Esophagus (tissue), 2 donors: ENCODE data around the gene SLX1B. TPM values are rescaled to one million over a fixed set of nuclear protein-coding genes. Genes with fewer than 3 reads are reported as not detected.
"Not testable (repeated sequence)": the region's sequence is repeated elsewhere in the genome, so short reads cannot be mapped to it uniquely, and the experiment has no call there.

Experiments
- H3K27ac ChIP-seq, 2 donors: one replicate each; pipeline ENCODE4 v1.5.1; 2013; ENCODE audit warnings: low read depth in 2 of 2, mild to moderate bottlenecking in 2 of 2, inconsistent platforms in 1 of 2, low read length in 1 of 2, moderate library complexity in 1 of 2
- H3K27me3 ChIP-seq, 2 donors: one replicate each; pipeline ENCODE4 v1.6.1; 2013; ENCODE audit warnings: low read length in 2 of 2, control low read depth in 1 of 2, mild to moderate bottlenecking in 1 of 2; ENCODE audit not compliant: insufficient read depth in 2 of 2, control insufficient read depth in 1 of 2
- H3K36me3 ChIP-seq, 2 donors: one replicate each; pipeline ENCODE4 v1.6.1; 2013; ENCODE audit warnings: low read length in 1 of 2; ENCODE audit not compliant: control insufficient read depth in 2 of 2, insufficient read depth in 2 of 2
- H3K4me1 ChIP-seq, 2 donors: one replicate each; pipeline ENCODE4 v1.6.1; 2013; ENCODE audit warnings: low read length in 1 of 2; ENCODE audit not compliant: control insufficient read depth in 2 of 2, insufficient read depth in 2 of 2
- H3K4me3 ChIP-seq, 2 donors: one replicate each; pipeline ENCODE4 v1.5.1; 2013; ENCODE audit warnings: low read length in 2 of 2, mild to moderate bottlenecking in 2 of 2, low read depth in 1 of 2, moderate library complexity in 1 of 2
- H3K9me3 ChIP-seq, 2 donors: one replicate each; pipeline ENCODE4 v1.6.1; 2013; ENCODE audit warnings: mild to moderate bottlenecking in 2 of 2, low read depth in 1 of 2, low read length in 1 of 2, moderate library complexity in 1 of 2; ENCODE audit not compliant: control insufficient read depth in 2 of 2, insufficient read depth in 1 of 2
- WGBS, 2 donors: extraction: QIAGEN DNeasy Blood & Tissue Kit; methylation state at CpG; one replicate each; pipeline ENCODE4 v1.1.7; 2013; 5-methylcytosine and 5-hydroxymethylcytosine counted together
- polyA plus RNA-seq, 2 donors: library from polyadenylated mRNA; stranded (reverse); fragments of 200-250 nt; gene quantifications; one replicate each; pipeline ENCODE4 v1.2.3, GENCODE V29; 2013
- donor health status: healthy with polysubstance abuse.
- donor health status: Bipolar disorder and iron deficiency.

The SLX1B gene
- polyA plus RNA-seq: 10 to 100 TPM; 16.4 to 19.0 TPM

DNA sequence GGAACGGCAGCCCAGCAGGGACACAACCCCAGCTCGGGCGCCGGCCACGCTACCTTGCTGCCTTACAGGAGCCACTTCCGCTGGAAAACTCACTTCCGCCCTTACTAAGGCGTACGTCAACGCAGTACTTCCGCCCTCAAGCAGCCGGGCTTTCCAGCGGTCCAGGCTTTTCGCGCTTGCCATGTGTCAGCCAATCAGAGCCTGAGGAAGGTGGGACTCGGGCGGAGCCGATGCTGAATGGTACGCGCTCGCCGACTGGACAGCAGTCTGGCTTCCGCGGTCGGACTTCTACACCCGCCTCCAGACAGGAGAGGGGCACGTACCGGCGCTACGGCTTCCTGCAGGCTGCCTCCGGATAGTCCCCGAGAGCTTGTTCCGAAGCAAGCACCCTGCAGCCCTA, at the start of gene SLX1B, which contains the start of gene BOLA2:
SLX1B (plus strand) TSS at position 265 of the 400 bp plus-strand sequence.
BOLA2 (minus strand) TSS at position 83 of the 400 bp plus-strand sequence. CDS start 98 bp downstream, outside the sequence.
- H3K9me3 ChIP-seq, H3K27ac ChIP-seq, H3K4me1 ChIP-seq, H3K36me3 ChIP-seq, H3K27me3 ChIP-seq, H3K4me3 ChIP-seq: not testable (repeated sequence)
- WGBS, 2 donors: no CpG with 5 or more reads among the region's 33 CpGs

DNA sequence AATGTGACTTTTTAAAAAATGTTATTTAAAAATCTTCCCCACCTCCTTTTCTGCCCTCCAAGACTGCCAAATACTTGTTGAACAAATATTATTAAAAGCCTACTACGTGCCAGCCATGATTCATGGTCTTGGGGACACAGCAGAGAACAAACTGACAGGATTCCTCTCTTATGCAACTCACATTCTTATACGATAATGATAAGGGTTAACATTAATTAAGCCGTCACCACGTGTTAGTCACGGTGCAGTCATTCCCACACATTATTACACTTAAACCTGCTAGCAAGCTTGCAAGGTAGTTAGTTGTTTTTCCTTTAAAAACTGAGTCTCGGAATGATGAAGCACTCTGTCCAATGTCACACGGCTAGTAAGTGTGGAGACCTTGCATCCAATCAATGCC, 49.1 kb upstream of the SLX1B start:
- WGBS, 2 donors: 48 to 65% methylated on average over 7 of the region's 7 CpGs
- not testable (repeated sequence) for H3K4me1 ChIP-seq

DNA sequence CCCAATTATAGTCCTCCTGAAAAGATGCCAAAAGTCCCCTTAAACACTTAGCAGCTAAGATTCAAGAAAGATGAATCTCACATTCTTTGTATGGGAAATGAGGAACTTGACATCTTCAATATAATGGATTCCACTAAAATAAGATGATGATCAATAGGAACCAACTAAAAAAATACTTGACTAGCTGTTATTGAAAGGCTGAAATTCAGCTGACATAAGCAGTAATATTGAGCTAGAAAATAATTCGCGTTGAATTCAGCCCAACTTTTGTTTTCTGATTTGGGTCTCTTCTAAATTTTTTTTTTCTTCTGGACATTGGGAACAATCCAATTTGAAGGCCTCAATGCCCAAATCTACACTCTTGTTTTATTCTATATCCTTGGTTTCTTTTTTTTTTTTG, 30.7 kb upstream of the SLX1B start:
- not testable (repeated sequence) for H3K27me3 ChIP-seq, H3K4me3 ChIP-seq, H3K27ac ChIP-seq, H3K9me3 ChIP-seq, H3K4me1 ChIP-seq, H3K36me3 ChIP-seq
- WGBS, 2 donors: 92 to 98% methylated on average over 2 of the region's 2 CpGs

More for the DNA sequence above, 49.1 kb upstream of the SLX1B start:
- not testable (repeated sequence) for H3K36me3 ChIP-seq, H3K9me3 ChIP-seq, H3K27me3 ChIP-seq, H3K4me3 ChIP-seq, H3K27ac ChIP-seq

DNA sequence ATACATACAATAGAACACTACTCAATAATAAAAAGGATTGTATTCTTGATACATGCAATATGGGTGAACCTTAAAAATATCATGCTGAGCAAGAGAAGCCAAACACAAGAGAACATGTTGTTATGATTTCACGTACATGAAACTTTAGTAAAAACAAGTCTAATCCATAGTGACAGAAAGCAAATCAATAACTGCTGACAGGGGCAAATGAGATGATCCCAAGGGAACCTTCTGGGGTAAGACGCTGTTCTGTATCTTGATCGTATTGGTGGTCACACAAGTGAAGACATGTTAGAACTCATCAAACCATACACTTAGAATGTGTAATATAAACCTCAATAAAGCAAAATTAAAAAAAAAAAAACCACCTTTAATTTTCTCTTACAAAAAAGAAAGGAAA, 28.9 kb upstream of the SLX1B start:
- H3K4me3 ChIP-seq, H3K27ac ChIP-seq, H3K36me3 ChIP-seq, H3K27me3 ChIP-seq, H3K9me3 ChIP-seq, H3K4me1 ChIP-seq: not testable (repeated sequence)
- 88 to 90% methylated on average over 3 of the region's 3 CpGs for WGBS, 2 donors

DNA sequence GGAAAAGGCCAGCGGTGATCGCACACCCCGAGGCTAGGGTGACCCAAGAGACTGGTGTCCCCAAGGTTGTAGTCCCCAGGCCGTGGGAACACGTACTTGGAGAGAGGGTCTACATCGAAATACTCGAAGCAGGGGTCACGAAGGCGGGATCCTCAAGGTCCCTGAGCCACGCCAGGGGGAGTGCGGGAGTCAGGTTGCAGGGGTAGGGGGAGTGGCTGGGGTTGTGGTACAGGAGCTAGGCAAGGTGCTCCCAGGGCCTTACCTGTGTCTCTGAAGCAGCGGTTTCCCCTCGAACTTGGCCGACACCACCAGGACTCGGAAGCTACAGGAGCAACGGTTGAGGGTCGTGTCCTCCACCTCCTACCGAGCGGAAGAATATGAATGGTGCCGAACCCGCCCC, 579 bp upstream of the SLX1B start:
- H3K4me3 ChIP-seq, H3K4me1 ChIP-seq, H3K9me3 ChIP-seq, H3K36me3 ChIP-seq, H3K27ac ChIP-seq, H3K27me3 ChIP-seq: not testable (repeated sequence)
- WGBS, 2 donors: no CpG with 5 or more reads among the region's 21 CpGs

DNA sequence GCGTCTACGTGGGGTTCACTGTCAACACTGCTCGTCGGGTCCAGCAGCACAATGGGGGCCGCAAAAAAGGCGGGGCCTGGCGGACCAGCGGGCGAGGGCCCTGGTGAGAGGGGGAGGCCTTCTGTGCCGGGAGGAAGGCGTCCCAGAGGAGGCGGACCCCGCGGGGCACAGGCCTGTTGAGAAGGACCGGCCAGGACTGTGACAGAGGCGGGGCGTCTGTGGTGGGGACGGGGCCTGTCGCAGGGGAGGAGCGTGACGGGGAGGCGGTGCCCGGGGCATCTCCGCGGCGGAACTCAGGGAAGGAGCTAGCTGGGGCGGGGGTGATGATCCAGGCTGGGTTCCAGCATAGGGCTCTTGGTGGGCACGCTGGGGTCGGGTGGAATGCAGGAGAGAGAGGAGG, 495 bp downstream of the SLX1B start:
- not testable (repeated sequence) for H3K36me3 ChIP-seq, H3K27me3 ChIP-seq, H3K9me3 ChIP-seq, H3K27ac ChIP-seq, H3K4me3 ChIP-seq, H3K4me1 ChIP-seq
- no CpG with 5 or more reads among the region's 29 CpGs for WGBS, 2 donors

DNA sequence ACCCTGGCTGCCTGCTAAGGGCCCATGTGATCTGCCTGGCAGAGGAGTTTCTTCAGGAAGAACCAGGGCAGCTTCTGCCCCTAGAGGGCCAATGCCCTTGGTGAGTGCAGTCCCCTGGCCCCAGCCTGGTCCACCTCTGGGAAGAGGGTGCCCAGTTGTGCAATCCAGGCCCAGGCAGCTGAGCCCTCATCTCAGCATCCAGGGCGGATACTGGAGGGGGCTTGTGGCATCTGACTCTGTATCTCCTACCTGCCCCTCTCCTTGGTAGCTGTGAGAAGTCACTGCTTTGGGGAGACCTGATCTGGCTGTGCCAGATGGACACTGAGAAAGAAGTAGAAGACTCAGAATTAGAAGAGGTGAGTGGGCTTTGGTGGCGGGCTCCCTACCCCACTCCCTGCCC, 3.3 kb downstream of the SLX1B start:
- H3K27me3 ChIP-seq, H3K4me3 ChIP-seq, H3K36me3 ChIP-seq, H3K4me1 ChIP-seq, H3K27ac ChIP-seq, H3K9me3 ChIP-seq: not testable (repeated sequence)
- 78 to 96% methylated on average over 1 of the region's 2 CpGs for WGBS, 2 donors

DNA sequence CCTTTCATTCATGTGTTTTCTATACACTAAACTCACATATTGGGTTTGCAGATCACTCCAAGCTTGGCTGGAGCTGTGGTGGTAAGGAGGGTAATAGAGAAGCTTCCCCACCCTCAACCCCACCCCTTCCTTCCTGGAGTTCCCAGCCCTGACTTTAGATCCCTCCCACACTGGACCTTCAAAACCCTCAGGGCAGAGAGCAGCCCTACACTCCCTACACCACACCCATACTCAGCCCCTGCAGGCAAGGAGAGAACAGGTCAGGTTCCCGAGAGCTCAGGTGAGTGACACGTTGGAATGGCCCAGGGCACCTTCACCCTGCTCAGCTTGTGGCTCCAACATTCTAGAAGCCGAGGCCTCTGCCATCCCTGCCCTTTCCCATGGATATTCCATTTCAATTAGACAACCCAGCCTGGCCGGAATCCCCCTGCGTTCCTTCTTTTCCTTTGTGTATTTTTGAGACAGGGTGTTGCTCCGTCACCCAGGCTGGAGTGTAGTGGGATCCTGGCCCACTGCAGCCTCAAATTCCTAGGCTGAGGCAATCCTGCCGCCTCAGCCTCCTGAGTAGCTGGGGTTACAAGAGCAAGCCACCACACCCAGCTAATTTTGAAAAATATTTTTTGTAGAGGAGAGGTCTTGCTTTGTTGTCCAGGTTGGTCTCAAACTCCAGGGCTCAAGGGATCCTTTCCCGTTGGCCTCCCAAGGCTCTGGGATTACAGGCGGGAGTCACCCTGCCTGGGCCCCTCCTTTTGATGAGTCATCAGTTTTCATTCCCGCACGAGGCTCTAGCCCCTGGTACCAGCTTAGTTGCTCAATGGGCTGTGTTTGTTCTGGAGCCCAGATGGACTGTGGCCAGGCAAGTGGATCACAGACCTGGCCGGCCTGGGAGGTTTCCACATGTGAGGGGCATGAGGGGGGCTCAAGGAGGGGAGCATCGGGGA, 5.6 kb downstream of the SLX1B start, which contains the start of gene SULT1A4:
SULT1A4 (plus strand) TSS at position 208 of the 941 bp plus-strand sequence. CDS start 1,473 bp downstream, outside the sequence.
- H3K27ac ChIP-seq, H3K36me3 ChIP-seq, H3K4me1 ChIP-seq, H3K9me3 ChIP-seq, H3K4me3 ChIP-seq, H3K27me3 ChIP-seq: not testable (repeated sequence)
- WGBS, 2 donors: no CpG with 5 or more reads among the region's 13 CpGs

DNA sequence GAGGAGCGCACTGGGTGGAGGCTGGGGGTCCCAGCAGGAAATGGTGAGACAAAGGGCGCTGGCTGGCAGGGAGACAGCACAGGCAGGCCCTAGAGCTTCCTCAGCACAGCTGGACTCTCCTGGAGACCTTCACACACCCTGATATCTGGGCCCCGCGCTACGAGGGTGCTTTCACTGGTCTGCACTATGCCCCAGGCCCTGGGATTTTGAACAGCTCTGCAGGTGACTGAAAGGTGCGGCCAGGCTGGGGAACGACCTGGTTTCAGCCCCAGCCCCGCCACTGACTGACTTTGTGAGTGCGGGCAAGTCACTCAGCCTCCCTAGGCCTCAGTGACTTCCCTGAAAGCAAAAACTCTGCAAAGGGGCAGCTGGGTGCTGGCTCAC, 6.3 kb downstream of the SLX1B start:
- WGBS, 2 donors: no CpG with 5 or more reads among the region's 9 CpGs
- not testable (repeated sequence) for H3K36me3 ChIP-seq

More for the DNA sequence above, 6.3 kb downstream of the SLX1B start:
- not testable (repeated sequence) for H3K27me3 ChIP-seq, H3K9me3 ChIP-seq, H3K27ac ChIP-seq, H3K4me1 ChIP-seq, H3K4me3 ChIP-seq
